Left hindlimb (tissue), 1 donor: ENCODE measurements around the gene DRAM1.

Source experiments
- DNase-seq: peaks from one replicate; pipeline ENCODE4 v3.0.0-alpha.2; 2018

Gene DRAM1

GRCh38 chr12:101942250-101942605, 64.8 kb downstream of the DRAM1 start:
- DNase-seq, result no peak

DNA sequence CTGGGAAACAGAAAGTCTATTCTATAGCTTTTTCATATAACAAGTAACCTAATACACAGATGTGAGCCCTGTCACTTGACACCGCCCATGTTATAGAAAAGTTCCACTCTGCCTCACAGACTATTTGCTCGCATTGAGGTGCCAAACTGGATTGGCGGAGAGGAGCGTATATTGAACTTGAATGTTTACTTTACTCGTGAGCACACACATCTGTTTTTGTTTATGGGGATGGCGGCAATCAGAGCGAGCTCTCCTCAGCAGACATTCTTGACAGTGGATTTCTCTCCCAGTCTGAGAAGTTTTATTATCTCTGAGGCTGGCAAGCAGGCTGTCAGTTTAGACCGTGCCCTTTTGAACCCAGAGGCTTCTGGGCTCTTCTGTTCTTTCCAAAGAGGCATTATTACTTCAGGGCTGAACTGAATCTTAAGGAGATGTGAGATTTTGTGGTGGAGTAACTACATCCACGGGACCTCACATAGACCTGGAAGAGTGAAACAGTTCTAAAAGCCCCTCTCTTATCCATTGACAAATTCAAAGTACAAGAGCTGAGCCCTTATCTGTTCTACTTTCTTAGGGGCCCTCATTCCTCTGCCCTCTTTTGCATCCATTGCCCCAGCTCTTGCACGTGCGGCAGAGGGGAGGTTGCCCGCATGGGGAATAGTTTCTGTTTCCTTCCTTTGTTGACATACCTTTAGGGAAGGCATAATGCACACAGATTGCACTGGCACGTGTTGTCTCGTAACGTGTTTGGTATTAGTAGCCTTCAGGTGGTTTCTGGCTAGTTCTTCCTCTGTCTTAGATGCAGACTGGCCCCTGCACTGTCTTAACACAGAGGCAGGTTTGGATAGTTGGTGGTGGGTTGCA, 68.2 kb downstream of the DRAM1 start:
- peak; percentile 69 for DNase-seq

DNA sequence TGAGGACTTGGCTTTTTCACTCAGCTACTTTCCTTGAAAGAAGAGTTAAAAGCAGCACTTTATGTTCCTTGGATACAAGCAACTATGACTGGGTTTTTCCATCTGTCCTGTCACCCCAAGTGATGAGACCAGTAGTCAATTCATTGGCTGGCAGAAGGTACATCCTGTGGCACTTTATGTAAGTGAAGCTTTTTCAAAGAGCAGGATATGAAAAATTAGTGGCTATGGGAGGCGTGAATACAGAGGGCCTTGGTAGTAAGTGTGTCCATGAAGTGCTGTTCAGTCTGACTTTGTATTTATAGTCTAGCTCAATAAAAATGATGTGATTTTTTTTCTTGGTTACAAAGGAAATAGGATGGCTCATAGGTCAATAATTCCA, 68.8 kb downstream of the DRAM1 start:
- DNase-seq, result no peak

- no peak for DNase-seq
Observed at GRCh38 chr12:101947316-101947715, 69.9 kb downstream of the DRAM1 start.

- DNase-seq, result no peak
Observed at GRCh38 chr12:101948365-101948764, 71.0 kb downstream of the DRAM1 start.

GRCh38 chr12:101951002-101951670, 73.8 kb downstream of the DRAM1 start:
- no peak for DNase-seq

DNA sequence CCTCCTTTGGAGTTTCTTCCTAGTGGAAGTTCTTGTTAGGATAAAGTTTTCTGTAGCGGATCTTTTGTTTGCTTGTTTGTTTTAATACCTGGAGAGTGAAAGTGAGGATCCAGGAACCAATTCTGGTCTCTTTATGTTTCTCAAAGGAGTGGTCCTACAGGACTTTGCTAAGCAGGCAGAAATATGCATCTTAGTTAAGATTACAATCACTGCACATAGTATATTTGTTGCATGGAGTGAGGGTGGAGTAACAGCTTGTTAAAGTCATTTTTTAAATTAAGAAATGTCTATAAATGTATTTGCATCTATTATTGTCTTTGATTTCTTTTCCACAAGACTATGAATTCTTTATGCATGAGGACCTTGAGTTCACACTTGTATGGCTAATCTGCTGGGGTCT, 76.7 kb downstream of the DRAM1 start:
- DNase-seq, result no peak

- DNase-seq, result no peak
Observed at GRCh38 chr12:101954676-101955075, 77.3 kb downstream of the DRAM1 start.

DNA sequence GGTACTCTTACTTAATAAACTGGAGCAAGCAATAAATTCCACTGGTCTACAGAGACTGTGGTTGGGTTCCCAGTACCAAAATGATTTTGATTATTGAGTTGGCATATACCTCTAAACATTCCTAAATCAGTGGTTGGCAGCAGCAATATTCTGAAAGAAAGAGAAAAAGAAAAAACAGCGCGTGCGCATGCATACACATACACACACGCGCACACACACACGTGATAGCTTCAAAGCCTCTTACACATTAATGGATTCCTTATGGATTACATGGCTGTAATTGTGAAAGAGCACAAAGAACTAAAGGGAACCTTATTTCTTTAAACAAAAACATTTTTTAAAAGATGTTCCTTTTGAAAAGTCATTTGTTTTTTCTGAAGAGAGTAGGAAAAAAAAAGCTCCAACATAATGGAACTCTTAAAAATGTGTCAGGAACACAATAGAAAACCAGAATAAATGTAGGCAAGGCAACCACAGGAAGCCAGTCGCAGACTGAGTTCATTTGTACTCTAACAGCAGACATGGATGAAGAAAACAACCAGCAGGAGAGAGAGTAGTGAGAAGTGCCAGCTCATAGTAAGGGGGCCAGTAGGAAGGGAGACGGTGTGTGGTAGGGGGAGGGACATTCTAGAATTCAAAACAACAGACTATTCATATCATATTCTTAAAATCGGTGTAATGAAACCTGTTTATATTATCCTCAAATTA, 80.0 kb downstream of the DRAM1 start:
- no peak for DNase-seq

DNA sequence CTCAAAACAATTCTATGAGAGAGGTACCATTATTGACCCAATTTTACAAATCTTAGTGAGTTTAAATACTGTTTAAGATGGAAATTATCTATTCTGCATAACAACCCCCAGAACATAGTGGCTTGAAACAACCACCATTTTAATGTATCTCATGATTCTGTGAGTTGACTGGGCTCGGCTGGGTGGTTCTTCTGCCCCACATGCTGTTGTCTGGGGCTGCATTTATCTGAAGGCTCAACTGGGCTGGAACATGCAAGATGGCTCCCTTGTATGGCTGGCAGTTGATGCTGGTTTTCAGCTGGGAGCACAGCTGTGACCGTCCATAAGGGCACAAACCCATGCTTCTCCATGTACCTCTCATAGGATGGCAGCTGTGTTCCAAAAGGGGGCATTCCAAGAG, 82.2 kb downstream of the DRAM1 start:
- no peak for DNase-seq

GRCh38 chr12:101962486-101962885, 85.1 kb downstream of the DRAM1 start:
- DNase-seq, result no peak

- no peak for DNase-seq
Observed at GRCh38 chr12:101963697-101964096, 86.3 kb downstream of the DRAM1 start.

DNA sequence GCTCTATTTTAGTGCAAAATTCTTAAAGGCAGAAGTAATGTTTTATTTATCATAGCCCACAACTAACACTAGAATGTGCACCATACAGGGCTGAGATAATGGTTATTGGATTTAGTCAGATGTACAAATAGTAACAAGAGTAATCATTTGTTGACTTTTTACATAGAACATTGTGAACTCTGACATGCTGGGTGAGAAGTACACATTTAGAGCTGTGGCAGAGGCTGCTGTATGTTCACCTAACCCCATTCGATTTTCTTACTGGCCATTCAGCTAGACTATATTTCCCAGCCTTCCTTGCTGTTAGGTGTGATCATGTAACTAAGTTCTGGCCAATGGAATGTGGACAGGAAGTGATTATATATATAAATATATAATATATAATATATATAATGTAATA, 89.1 kb downstream of the DRAM1 start:
- no peak for DNase-seq

- no peak for DNase-seq
Observed at GRCh38 chr12:101967506-101967905, 90.1 kb downstream of the DRAM1 start.

DNA sequence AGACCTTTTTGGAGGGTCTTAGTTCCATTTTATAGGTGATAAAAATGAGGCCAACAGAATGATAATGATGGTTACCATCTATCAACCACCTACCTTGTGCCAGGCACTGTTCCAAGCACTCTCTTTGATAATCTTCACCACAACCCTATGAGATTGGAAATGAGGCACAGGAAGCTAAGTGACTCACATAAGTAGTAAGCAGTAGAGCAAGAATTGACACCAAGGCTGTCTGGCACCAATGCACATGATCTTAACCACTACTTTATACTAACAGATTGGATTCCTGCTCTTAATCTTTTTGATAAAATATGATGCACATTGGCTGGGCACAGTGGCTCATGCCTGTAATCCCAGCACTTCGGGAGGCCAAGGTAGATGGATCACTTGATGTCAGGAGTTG, 91.4 kb downstream of the DRAM1 start:
- DNase-seq, result no peak
